Stomach (tissue), 9 donors: ENCODE results near the gene SLC39A6. TPM values are rescaled to one million over a fixed set of nuclear protein-coding genes. Genes with fewer than 3 reads are reported as not detected.

ENCODE experiments used
- DNase-seq, 2 donors: peaks; one replicate each; pipeline versions ENCODE4 v3.0.0 to v3.0.0-alpha.2; 2013 to 2019
- H3K27ac ChIP-seq, 5 donors: fragments of 200-600 bp in 4 of 5; sonication (generic) in 4 of 5; one replicate each; pipeline ENCODE4 v1.5.1; 2013 to 2019; ENCODE audit warnings: mild to moderate bottlenecking in 1 of 5, moderate library complexity in 1 of 5
- H3K27me3 ChIP-seq, 3 donors: fragments of 200-600 bp; sonication (generic); one replicate each; pipeline ENCODE4 v1.5.1; 2017 to 2019; ENCODE audit warnings: mixed run types in 1 of 3
- H3K36me3 ChIP-seq, 4 donors: fragments of 200-600 bp; sonication (generic); 1 replicate in 3 of 4; 2 replicates in 1 of 4; pipeline ENCODE4 v1.5.1; 2016 to 2019
- H3K4me1 ChIP-seq, 4 donors: fragments of 200-600 bp; sonication (generic); one replicate each; pipeline ENCODE4 v1.5.1; 2016 to 2019
- H3K4me3 ChIP-seq, 4 donors: fragments of 200-600 bp; sonication (generic) in 3 of 4; one replicate each; pipeline ENCODE4 v1.5.1; 2016 to 2019; ENCODE audit warnings: mild to moderate bottlenecking in 1 of 4
- H3K9me3 ChIP-seq, 4 donors: fragments of 200-600 bp; sonication (generic); one replicate each; pipeline ENCODE4 v1.5.1; 2016 to 2019
- CTCF ChIP-seq, 7 experiments: fragments of 450-650 bp in 4 of 7; fragments of 200-600 bp in 3 of 7; sonication (generic) in 3 of 7; IDR thresholded peaks; one replicate each; pipeline ENCODE4 v1.5.1; 2016 to 2019; ENCODE audit warnings: antibody characterized with exemption in 7 of 7, control low read depth in 2 of 7, mild to moderate bottlenecking in 1 of 7
- EP300 ChIP-seq: sonication (generic); formaldehyde crosslinking; IDR thresholded peaks from one replicate; pipeline ENCODE4 v1.6.1; 2017; ENCODE audit warnings: antibody characterized with exemption
- POLR2A ChIP-seq, 4 donors: fragments of 450-650 bp; IDR thresholded peaks; one replicate each; pipeline ENCODE4 v1.6.1; 2016; ENCODE audit warnings: antibody characterized with exemption in 4 of 4, control low read depth in 2 of 4, mild to moderate bottlenecking in 1 of 4, moderate library complexity in 1 of 4
- POLR2AphosphoS5 ChIP-seq, 3 donors: sonication (generic); formaldehyde crosslinking; IDR thresholded peaks; one replicate each; pipeline ENCODE4 v1.6.1; 2016; ENCODE audit warnings: antibody characterized with exemption in 3 of 3
- WGBS, 5 donors: extraction: QIAGEN DNeasy Blood & Tissue Kit in 3 of 5; methylation state at CpG; one replicate each; pipeline versions ENCODE4 v1.1.5 to v1.1.7; 2013 to 2018; 5-methylcytosine and 5-hydroxymethylcytosine counted together
- intact Hi-C: fragments of 100-400 bp; cut with DNase I; formaldehyde crosslinking; loops from one replicate; pipeline ENCODE4 v1.15.1; 2023; ENCODE audit warnings: low total_unique reads
- polyA plus RNA-seq, 3 donors: library from polyadenylated mRNA; stranded (reverse); fragments of 200-250 nt; gene quantifications; one replicate each; pipeline ENCODE4 v1.2.3, GENCODE V29; 2013
- total RNA-seq, 5 donors: library from RNA; depleted of rRNA; stranded (reverse); fragments of >200 nt; gene quantifications; one replicate each; pipeline versions ENCODE4 v1.1.0 to v1.2.3, GENCODE V29; 2014 to 2016
- donor health status: healthy with polysubstance abuse.
- donor health status: Bipolar disorder and iron deficiency.
- donor health status: healthy.

SLC39A6 gene
- total and polyA plus RNA-seq, 8 donors: 4.0 to 33.9 (median 12.7) TPM

GRCh38 chr18:36139245-36139644, 10.1 kb upstream of the SLC39A6 start:
- peaks cover 0 to 3% (median 0%) of the 10 kb centered on the region in 4 donors for H3K4me1 ChIP-seq
- 78 to 95% (median 84%) methylated on average over 5 of the region's 5 CpGs for WGBS, 5 donors
- H3K36me3 ChIP-seq: peaks cover 26 to 93% (median 83%) of the 10 kb centered on the region in 4 donors
- no peak overlapping the region for H3K4me3 ChIP-seq
- DNase-seq: no peak
- TF ChIP-seq POLR2A (IDR thresholded peaks at IDR 0.05): no peak
- intact Hi-C loops: no loop called here
- no peaks in the 10 kb centered on the region for H3K27me3 ChIP-seq
- H3K27ac ChIP-seq: no peak overlapping the region
- H3K9me3 ChIP-seq: no peaks in the 10 kb centered on the region

- TF ChIP-seq CTCF (IDR thresholded peaks at IDR 0.05): no peak
- TF ChIP-seq POLR2A (IDR thresholded peaks at IDR 0.05): no peak
- TF ChIP-seq POLR2AphosphoS5 (IDR thresholded peaks at IDR 0.05): no peak
- TF ChIP-seq EP300: no peak
- intact Hi-C loops: no loop called here
- Histone ChIP-seq H3K9me3 (no peaks in the 10 kb centered on the region), H3K27me3 (no peaks in the 10 kb centered on the region), H3K27ac (no peak overlapping the region), H3K4me3 (no peak overlapping the region), H3K4me1 (peaks cover 19 to 36% (median 29%) of the 10 kb centered on the region in 4 donors), H3K36me3 (peaks cover 10 to 59% (median 45%) of the 10 kb centered on the region in 4 donors)
- WGBS, 5 donors: 81 to 88% (median 85%) methylated on average over 1 of the region's 1 CpG
- DNase-seq: no peak
Measured at GRCh38 chr18:36135264-36135663, 6.1 kb upstream of the SLC39A6 start.

- 87 to 95% (median 91%) methylated on average over 3 of the region's 3 CpGs for WGBS, 5 donors
- Histone ChIP-seq H3K27me3 (no peaks in the 10 kb centered on the region), H3K27ac (no peak overlapping the region), H3K4me3 (no peak overlapping the region), H3K4me1 (peaks cover 24 to 46% (median 39%) of the 10 kb centered on the region in 4 donors), H3K36me3 (peaks cover 4 to 34% (median 20%) of the 10 kb centered on the region in 4 donors), H3K9me3 (no peaks in the 10 kb centered on the region)
- TF ChIP-seq POLR2AphosphoS5 (IDR thresholded peaks at IDR 0.05) (no peak), POLR2A (IDR thresholded peaks at IDR 0.05) (no peak), CTCF (IDR thresholded peaks at IDR 0.05) (no peak), EP300 (no peak)
- DNase-seq: no peak
- intact Hi-C loops: no loop called here
Measured at GRCh38 chr18:36132756-36133155, 3.6 kb upstream of the SLC39A6 start.

GRCh38 chr18:36131692-36132483, 2.7 kb upstream of the SLC39A6 start:
- no peak for DNase-seq
- 81 to 85% (median 84%) methylated on average over 9 of the region's 9 CpGs for WGBS, 5 donors

More at GRCh38 chr18:36131692-36132483, 2.7 kb upstream of the SLC39A6 start:
- TF ChIP-seq CTCF (IDR thresholded peaks at IDR 0.05) (no peak), POLR2A (IDR thresholded peaks at IDR 0.05) (no peak), EP300 (no peak)
- intact Hi-C loops: no loop called here
- Histone ChIP-seq H3K27ac (no peak overlapping the region), H3K4me3 (peak overlapping the region in 1 of 4 donors; percentile 88), H3K4me1 (peaks cover 24 to 50% (median 39%) of the 10 kb centered on the region in 4 donors), H3K27me3 (no peaks in the 10 kb centered on the region), H3K36me3 (peaks cover under 1 to 26% (median 12%) of the 10 kb centered on the region in 4 donors), H3K9me3 (no peaks in the 10 kb centered on the region)
